Umbilical cord (tissue), 2 donors: Measurements from ENCODE around the gene ERF. TPM values are rescaled to one million over a fixed set of nuclear protein-coding genes. Genes with fewer than 3 reads are reported as not detected.
A peak's percentile ranks its signal among the peaks of the same experiment; 100 is the strongest.

Experiments used
- DNase-seq: peaks from one replicate; pipeline ENCODE4 v3.0.0-alpha.2; 2015; ENCODE audit warnings: low spot score
- total RNA-seq: library from RNA; depleted of rRNA; stranded (reverse); fragments of >200 nt; gene quantifications from one replicate; pipeline ENCODE4 v1.2.3, GENCODE V29; 2014; ENCODE audit warnings: low replicate concordance; ENCODE audit not compliant: insufficient read depth

Gene ERF
- total RNA-seq, 1 donor from 2014 or later, result 33.2 TPM

DNA sequence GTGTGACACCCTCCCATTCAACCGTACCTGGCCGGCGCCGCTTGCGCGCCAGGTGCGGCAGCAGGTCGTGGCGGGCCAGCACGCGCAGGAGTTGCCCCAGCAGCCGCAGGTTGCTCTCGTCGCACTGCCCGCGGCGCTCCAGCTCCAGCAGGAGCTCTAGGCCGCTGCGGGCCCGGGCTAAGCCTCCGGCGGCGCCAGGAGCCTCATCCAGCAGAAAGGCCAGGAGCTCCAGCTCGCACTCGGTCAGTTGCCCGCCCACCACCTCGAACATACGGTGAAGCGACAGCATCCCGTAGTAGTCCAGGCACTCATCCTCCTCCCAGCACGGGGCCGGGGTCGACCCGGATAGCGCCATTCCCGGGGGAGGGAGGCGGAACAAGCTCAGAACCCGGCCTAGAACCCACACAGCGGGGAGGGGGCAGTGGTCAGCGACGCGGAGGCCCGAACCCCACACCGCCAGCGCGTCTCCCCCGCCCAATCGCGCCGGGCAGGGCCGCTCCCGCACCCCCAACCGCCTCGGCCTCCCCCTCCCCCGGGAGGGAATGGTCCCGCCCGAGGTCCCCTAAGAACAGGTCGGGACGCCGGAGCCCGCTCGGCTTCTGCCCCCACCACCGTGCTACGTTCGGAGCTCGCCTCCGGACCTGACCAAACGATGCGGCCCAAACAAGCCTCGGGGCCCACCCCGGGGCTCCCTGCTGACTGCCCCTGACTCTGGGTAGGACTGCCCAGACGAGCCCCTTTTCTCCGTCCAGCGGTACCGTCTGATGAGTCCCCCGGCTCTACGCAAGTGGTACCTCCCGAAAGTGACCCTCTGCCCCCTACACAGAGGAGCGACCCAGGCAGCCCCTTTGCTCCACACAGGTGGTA is 38.0 kb downstream of the ERF start:
- peak; percentile 31 for DNase-seq

DNA sequence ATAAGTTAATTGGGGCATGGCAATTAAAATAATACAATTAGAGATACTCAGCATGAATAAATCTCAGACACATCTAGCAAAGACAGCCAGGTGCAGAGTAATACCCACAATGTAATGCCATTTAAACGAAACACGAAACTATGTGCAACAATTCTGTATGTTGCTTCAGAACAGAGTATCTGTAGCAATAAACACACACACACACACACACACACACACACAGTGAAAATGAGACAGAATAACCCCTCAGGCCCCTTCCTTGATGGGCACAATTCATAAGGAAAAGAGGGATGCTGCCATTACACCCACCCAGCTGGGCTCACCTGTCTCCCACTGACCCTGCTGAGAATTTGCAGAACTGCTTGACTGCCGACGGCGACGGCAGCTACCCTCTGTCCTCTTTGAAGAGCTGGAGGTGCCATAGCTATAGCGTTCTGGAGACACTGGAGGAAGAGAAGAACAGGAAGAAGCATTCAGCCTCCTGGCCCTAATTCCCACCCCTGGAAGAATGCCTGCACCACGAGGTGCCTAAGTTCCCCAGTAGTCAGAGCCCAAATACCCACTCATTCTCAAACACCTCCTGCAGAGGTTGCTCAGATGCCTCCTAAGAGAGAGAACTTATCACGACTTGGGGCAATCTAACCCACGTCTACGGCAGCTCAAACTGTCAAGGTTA is 40.0 kb downstream of the ERF start:
- DNase-seq, result no peak

DNA sequence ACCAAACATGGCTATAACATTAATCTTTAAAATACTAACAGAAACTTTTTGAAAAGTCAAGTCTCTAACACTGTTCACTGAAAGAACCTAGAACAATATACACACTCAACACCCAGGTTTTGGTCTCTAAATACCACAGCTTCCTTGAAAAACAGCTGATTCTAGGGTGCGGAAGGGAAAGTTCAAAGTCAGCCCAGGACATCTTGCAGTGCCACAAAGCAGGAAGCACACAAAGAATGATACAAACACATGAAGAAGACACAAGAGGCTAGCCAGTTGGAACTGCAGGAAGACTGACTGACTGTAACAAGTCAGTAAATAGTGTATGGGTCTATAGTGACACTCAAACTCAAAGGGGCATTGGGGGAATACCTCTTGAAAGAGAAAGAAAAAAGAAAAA is 42.0 kb downstream of the ERF start:
- DNase-seq, result no peak

DNA sequence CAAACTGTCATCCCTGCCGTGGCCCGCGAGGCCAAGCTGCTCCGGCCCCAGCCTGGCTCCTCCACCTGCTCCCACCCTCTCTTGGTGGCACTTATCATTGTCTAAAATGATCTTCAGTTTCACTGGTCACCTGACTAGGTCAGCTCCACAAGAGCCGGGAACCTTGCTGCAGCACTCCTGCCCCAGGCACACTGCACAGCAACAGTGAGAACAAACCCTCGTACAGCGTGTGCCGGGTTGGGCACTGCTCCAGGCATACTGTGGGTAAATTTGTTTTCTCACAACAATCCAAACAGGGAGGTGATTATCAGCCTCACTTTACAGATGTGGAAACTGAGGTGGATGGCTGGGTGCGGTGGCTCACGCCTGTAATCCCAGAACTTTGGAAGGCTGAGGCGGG is 46.3 kb downstream of the ERF start:
- no peak for DNase-seq

DNA sequence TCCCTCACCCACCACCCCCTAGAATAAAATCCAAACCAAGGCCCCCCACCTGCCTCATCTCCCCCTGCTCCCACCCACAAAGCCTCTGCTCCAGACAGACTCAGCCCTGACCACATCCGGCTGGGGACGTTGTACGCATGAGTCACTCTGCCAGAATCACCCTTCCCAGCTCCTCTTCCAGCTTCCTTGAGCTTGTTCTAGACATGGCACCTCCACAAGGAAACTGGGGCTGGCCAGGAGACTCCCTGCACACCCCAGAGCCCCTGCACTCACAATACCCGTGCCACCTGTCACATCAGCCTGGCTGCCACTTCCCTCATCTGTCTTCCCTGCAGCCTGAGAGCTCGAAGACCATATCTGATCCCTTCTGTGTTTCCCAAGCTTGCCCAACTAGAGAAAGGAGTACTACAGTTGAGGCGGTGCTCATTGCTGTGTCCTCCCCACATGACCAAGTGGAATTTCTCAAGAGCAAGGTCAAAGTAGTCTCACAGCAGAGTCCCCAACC is 47.1 kb downstream of the ERF start:
- no peak for DNase-seq

DNA sequence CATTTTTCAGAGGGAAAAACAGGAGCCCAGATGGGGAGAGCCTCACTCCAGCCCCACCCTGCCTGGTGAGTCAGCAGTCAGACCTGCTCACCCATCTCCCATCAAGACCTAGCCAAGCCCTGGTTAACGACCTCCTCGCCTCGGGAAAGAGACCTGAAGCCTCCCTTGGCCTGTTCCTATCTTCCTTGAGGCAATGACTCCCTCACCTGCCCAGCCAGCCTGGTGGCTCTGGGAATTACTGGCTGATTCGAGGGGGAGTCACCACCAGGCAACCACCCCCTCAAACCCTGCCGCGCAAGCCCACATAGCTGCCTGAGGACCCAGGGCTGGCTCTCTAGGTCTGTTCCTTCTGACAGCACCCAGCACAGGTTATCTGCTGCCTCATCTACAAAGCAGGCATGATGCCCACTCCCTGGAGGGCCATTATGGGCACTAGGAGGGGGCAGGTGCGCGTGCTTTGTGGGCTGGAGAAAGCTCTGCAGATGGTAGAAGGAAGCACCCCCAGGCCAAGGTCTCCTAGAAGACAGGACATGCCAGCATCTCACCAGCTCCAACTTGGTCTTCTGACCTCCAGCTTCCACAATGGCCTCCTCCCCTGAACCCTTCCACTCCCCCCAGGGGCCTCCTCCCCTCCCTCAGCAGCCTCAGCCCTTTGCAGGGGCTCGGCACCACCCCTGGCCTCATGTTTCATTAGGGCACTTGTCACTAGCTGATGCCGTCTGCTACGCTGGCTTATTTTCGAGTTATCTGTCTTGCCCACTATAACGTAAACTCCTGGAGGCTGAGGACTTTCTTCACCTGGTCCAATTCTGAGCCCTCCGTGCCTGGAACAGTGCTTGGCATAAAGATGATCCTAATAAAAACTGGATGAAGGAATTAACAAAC is 47.8 kb downstream of the ERF start:
- no peak for DNase-seq

DNA sequence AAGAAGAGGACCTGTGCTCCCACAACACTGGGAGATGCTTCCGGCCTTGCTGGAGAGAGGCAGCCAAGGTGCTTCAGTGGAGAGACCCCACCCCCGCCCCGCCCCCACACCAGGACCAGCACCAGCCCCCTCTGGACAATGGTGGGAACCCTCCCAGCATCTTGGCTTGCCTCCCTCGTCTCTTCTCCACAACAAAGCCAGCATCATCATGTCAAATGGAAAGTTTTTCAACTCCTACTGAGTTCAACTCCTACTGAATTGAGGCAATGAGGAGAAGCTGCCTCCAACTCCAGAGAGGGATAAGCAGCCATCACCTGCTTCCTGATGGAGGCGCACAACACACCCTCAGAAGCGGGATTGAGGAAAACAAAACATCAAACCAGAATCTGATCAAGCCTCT is 50.3 kb downstream of the ERF start:
- DNase-seq, result no peak

DNA sequence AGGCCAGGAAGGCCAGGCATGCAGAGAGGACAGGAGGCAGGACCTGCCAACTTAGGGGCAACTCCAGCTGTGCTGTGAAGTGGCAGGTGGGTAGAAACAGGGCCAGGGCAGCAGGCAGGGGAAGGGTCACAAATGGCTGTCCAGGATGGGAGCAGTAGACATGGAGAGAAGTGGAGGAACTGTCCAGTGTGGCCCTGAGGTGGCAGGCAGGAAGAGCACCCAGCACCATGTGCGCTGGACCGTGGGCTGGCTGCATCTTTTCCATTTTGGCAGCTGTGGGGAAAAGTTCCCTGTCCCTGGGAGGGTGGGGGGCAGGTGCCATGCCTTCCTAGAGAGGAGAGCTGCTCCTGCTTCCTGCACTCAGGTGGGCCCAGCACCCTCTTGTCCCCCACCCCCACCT is 51.2 kb downstream of the ERF start:
- no peak for DNase-seq

DNA sequence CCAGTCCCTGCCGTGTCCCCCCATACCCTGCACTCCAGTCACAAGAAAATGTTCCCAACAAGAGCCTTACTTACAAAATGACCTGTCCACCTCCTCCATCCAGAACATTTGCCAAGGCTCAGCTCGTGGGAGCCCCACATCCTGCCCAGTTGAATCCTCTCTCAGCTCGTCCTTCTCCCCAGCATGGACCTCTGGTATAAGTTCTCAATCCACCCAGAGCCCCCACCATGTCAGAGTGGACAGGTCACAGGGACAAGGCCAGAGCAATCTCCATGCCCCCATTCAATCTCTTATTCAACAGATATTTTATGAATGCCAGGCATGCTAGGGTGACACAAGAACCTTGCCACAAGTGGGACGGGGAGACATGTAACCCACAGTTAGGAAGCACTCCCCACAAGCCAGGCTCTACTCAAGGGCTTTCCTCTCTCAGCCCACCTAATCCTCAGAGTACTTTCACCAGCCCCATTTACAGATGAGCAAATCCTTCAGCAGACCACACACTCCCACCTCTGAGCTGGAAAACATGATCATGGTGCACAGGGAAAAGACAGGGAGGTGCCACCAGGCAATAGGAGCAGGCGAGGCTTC is 52.5 kb downstream of the ERF start:
- no peak for DNase-seq

DNA sequence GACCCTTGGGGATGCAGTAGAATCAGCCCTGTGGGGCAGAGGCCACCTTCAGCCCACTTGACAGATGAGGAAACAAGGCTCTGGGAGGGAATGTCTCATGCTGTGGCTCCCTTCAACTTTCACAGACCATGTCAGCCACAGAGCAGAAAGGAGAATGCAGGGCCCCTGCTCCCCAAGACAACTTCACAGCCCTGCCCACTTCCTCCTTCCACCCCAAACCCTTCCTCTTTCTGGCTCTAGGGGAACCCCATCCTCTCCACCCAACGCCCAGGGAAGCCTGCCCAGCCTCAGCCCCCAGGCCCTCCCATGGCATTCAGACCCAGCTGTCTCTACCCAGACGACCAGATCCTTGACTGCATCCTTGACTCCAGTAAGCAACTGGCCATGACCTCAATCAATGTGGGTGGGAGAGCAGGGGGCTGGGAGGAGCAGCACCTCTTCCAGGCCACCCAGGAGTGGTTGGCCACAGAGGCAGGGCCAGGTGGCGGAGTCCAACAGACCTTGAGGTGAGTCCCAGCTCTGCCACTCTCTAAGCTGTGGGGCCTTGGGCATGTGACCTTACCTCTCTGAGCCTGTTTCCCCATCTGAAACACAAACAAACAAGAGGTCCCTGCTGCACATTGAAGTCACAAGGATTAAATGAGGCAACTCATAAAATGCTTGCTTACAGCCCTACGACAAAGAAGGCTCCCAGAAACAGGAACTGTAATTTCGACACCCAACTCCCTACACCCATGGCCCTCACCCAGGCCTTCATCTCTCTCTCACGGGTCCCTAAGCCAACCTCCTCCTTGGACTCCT is 53.2 kb downstream of the ERF start:
- peak; percentile 22 for DNase-seq

DNA sequence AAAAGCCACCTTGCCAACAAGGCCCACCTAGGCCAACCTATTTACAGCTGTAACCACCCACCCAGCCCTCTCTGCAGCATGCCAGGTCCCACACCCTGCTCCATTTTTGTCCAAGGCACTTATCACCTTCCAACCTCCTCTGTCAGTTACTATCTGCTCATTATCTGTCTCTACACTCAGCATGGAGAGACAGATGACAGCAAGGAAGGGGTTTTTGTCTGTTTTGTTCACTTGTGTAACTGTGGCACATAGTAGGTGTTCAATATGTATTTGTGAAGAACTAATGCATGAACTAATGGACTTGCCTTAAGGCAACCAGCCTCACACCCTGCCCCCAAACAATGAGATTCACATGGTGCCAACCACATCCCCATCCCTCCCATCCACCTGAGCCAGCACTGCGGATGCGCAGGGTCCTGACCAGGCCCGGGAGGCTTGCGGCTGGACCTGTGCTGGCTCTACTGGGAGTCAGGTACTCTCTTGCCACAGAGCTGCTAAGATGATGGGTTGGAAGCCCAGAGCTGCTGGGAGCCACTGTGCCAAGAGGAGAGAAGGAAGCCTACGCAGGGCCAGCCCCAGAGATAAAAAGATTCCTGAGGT is 54.7 kb downstream of the ERF start:
- no peak for DNase-seq

DNA sequence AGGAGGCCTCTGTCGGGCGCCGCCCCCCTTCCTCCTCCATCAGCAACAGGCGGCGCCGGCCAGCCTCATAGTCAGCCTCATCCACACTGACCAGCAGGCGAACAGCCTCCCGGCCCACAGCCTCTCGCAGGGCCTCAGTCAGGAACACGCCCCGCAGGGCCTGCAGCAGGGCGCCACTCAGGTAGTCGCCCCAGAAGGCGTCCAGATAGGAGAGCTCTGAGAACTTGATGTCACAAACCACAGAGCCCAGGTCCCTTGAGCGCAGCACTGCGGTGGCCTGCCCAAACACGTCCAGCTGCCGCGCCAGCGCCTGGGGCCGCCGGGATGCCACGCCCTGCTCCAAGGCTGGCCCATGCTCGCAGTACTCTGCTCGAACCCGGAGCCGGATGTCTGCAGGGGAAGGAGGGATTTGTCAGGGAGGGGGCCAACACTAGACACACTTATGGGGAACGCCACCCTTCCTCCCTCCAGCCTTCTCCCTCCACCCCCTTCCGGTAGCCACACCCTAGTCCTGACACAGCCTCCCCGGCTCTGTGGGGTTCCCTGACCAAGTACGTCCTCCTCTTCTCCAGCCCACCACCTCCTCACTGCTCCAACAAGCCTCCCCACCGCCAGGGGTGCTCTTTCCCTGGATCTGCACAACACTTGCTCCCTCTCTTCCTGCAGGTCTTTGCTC is 55.4 kb downstream of the ERF start:
- peak; percentile 24 for DNase-seq

DNA sequence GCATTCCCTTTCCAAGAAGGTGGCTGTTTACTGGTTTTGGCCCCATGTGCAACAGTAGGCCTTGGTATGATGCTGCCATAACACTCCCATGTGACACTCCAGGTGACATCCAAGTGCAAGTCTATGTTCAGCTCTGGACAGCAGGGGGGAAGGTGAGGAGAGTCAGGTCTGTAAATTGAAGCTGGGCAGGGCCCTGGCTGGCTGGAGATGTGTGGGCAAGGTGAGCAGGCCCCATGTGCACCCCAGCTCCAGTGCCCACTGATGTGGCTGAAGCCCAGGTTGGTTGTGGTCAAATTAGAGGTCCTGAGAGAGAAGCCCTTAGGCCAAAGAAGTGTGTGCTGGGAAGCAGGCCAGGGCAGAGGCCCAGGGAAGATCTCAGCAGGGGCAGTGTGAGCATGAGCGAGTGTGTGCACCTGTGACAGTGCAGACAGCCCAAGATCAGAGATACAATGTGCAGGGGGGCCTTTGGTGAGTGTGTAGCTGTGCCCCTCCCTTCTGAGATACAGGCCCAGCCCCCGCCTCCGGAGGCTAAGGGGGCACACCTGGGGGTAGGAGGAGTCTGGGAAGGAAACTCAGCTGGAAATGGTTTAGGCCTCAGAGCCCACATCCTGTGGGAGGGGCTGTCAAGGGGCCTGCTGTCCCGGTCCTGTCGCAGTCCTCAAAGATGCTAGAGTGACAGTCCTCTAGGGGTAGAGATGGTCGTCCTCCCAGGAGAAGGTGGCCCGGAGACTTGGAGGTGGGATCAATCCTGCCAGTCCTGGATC is 56.1 kb downstream of the ERF start:
- DNase-seq, result no peak

Other genes starting within 250 kb of the ERF start
- not detected for gene GRIK5, start 184.9 kb downstream of the ERF start, total RNA-seq
- gene ZNF574, start 179.0 kb downstream of the ERF start, total RNA-seq, result 7.7 TPM
- gene POU2F2, start 122.7 kb downstream of the ERF start, total RNA-seq, result 2.9 TPM
- gene DEDD2, start 37.5 kb downstream of the ERF start, total RNA-seq, result 26.5 TPM
- gene ZNF526, start 34.8 kb downstream of the ERF start, total RNA-seq, result 7.5 TPM
- 7.2 TPM for gene GSK3A, start 12.5 kb downstream of the ERF start, total RNA-seq
- 10.4 TPM for gene CIC, start 14.1 kb upstream of the ERF start, total RNA-seq
- gene PRR19, start 47.0 kb upstream of the ERF start, total RNA-seq, result not detected
- gene PAFAH1B3, start 47.5 kb upstream of the ERF start, total RNA-seq, result 3.4 TPM
- not detected for gene TMEM145, start 58.2 kb upstream of the ERF start, total RNA-seq
- 19.5 TPM for gene MEGF8, start 70.5 kb upstream of the ERF start, total RNA-seq
- not detected for gene CNFN, start 135.2 kb upstream of the ERF start, total RNA-seq
- gene LIPE, start 172.3 kb upstream of the ERF start, total RNA-seq, result 6.5 TPM
- gene CXCL17, start 187.8 kb upstream of the ERF start, total RNA-seq, result not detected